HG03060 (cell line): ENCODE data around the gene ST6GALNAC2.

Source experiments
- ATAC-seq: cut with Tn5 transposase; IDR thresholded peaks from one replicate; pipeline ENCODE4 v1.9.1; 2021; ENCODE audit warnings: low read depth, moderate number of reproducible peaks; ENCODE audit not compliant: unreplicated experiment

The ST6GALNAC2 gene

GRCh38 chr17:76601065-76601464, 15.4 kb upstream of the ST6GALNAC2 start:
- ATAC-seq, result no peak

GRCh38 chr17:76599694-76600460, 14.2 kb upstream of the ST6GALNAC2 start:
- ATAC-seq, result no peak

- ATAC-seq, result no peak
Measured at GRCh38 chr17:76598004-76598439, 12.4 kb upstream of the ST6GALNAC2 start.

GRCh38 chr17:76597156-76598003, 11.7 kb upstream of the ST6GALNAC2 start:
- no peak for ATAC-seq

GRCh38 chr17:76594690-76595089, 9.0 kb upstream of the ST6GALNAC2 start:
- no peak for ATAC-seq

GRCh38 chr17:76593959-76594358, 8.3 kb upstream of the ST6GALNAC2 start:
- ATAC-seq, result no peak

GRCh38 chr17:76593384-76593826, 7.7 kb upstream of the ST6GALNAC2 start:
- ATAC-seq, result no peak

GRCh38 chr17:76588182-76588581, 2.5 kb upstream of the ST6GALNAC2 start:
- ATAC-seq, result no peak

GRCh38 chr17:76586741-76587487, 1.3 kb upstream of the ST6GALNAC2 start:
- no peak for ATAC-seq

- no peak for ATAC-seq
Measured at GRCh38 chr17:76585033-76585648, 519 bp downstream of the ST6GALNAC2 start.

GRCh38 chr17:76584427-76585032, 1.1 kb downstream of the ST6GALNAC2 start:
- ATAC-seq, result no peak

- ATAC-seq, result no peak
Measured at GRCh38 chr17:76582660-76583059, 3.0 kb downstream of the ST6GALNAC2 start.

- ATAC-seq, result no peak
Measured at GRCh38 chr17:76581515-76581914, 4.1 kb downstream of the ST6GALNAC2 start.

- no peak for ATAC-seq
Measured at GRCh38 chr17:76579281-76579680, 6.4 kb downstream of the ST6GALNAC2 start.

- no peak for ATAC-seq
Measured at GRCh38 chr17:76578376-76578775, 7.3 kb downstream of the ST6GALNAC2 start.

- no peak for ATAC-seq
Measured at GRCh38 chr17:76577876-76578275, 7.8 kb downstream of the ST6GALNAC2 start.

GRCh38 chr17:76576189-76576588, 9.5 kb downstream of the ST6GALNAC2 start:
- ATAC-seq, result no peak

- ATAC-seq, result no peak
Measured at GRCh38 chr17:76575570-76575969, 10.1 kb downstream of the ST6GALNAC2 start.

- no peak for ATAC-seq
Measured at GRCh38 chr17:76574166-76574565, 11.5 kb downstream of the ST6GALNAC2 start.

- no peak for ATAC-seq
Measured at GRCh38 chr17:76573096-76573495, 12.6 kb downstream of the ST6GALNAC2 start.
